GM12875 (cell line): ENCODE results near the gene PEX6.
A peak's percentile ranks its signal among the peaks of the same experiment; 100 is the strongest.

Experiments
- H3K4me3 ChIP-seq: one replicate; pipeline ENCODE4 v1.5.1; 2011; ENCODE audit warnings: low read depth, low read length, control low read depth
- TF ChIP-seq, protein P1 (sequence below): IDR thresholded peaks from 2 replicates; pipeline ENCODE4 v1.5.1; 2011; ENCODE audit warnings: low read depth, mild to moderate bottlenecking, control low read depth, inconsistent platforms, low read length, moderate library complexity, borderline replicate concordance; ENCODE audit not compliant: insufficient read depth

Gene PEX6, protein sequence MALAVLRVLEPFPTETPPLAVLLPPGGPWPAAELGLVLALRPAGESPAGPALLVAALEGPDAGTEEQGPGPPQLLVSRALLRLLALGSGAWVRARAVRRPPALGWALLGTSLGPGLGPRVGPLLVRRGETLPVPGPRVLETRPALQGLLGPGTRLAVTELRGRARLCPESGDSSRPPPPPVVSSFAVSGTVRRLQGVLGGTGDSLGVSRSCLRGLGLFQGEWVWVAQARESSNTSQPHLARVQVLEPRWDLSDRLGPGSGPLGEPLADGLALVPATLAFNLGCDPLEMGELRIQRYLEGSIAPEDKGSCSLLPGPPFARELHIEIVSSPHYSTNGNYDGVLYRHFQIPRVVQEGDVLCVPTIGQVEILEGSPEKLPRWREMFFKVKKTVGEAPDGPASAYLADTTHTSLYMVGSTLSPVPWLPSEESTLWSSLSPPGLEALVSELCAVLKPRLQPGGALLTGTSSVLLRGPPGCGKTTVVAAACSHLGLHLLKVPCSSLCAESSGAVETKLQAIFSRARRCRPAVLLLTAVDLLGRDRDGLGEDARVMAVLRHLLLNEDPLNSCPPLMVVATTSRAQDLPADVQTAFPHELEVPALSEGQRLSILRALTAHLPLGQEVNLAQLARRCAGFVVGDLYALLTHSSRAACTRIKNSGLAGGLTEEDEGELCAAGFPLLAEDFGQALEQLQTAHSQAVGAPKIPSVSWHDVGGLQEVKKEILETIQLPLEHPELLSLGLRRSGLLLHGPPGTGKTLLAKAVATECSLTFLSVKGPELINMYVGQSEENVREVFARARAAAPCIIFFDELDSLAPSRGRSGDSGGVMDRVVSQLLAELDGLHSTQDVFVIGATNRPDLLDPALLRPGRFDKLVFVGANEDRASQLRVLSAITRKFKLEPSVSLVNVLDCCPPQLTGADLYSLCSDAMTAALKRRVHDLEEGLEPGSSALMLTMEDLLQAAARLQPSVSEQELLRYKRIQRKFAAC

GRCh38 chr6:42978839-42979522 is at the start of gene PEX6:
TSS of gene PEX6 (minus strand) at chr6:42979181. CDS start at chr6:42979150, 31 bp downstream.
- peak within 1 kb of the TSS; percentile 75 for H3K4me3 ChIP-seq
- TF ChIP-seq, protein P1, sequence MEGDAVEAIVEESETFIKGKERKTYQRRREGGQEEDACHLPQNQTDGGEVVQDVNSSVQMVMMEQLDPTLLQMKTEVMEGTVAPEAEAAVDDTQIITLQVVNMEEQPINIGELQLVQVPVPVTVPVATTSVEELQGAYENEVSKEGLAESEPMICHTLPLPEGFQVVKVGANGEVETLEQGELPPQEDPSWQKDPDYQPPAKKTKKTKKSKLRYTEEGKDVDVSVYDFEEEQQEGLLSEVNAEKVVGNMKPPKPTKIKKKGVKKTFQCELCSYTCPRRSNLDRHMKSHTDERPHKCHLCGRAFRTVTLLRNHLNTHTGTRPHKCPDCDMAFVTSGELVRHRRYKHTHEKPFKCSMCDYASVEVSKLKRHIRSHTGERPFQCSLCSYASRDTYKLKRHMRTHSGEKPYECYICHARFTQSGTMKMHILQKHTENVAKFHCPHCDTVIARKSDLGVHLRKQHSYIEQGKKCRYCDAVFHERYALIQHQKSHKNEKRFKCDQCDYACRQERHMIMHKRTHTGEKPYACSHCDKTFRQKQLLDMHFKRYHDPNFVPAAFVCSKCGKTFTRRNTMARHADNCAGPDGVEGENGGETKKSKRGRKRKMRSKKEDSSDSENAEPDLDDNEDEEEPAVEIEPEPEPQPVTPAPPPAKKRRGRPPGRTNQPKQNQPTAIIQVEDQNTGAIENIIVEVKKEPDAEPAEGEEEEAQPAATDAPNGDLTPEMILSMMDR = no peak

GRCh38 chr6:43026365-43026764 is 47.4 kb upstream of the PEX6 start:
- H3K4me3 ChIP-seq = no peak overlapping the region

DNA sequence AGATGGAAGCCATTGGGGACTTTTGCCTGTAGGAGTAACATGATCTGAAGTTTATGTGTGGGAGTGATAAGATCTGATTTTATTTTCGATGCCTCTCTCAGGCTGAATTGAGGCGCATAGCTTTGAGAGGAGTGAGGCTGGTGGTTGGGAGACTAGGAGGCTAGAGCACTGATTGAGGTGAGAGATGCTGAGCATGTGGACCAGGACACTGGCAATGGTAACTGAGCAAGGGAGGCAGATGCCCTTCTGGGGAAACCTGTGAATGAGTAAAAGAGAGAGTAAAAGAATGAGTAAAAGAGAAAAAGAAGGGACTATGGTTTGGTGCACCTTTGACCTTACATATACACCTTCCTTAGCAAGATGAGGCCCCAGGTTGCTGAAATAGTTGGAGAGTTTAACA is 45.5 kb upstream of the PEX6 start:
- TF ChIP-seq, protein P1 = no peak
- H3K4me3 ChIP-seq = no peak overlapping the region

More at GRCh38 chr6:43026365-43026764, 47.4 kb upstream of the PEX6 start:
- TF ChIP-seq, protein P1 = no peak

DNA sequence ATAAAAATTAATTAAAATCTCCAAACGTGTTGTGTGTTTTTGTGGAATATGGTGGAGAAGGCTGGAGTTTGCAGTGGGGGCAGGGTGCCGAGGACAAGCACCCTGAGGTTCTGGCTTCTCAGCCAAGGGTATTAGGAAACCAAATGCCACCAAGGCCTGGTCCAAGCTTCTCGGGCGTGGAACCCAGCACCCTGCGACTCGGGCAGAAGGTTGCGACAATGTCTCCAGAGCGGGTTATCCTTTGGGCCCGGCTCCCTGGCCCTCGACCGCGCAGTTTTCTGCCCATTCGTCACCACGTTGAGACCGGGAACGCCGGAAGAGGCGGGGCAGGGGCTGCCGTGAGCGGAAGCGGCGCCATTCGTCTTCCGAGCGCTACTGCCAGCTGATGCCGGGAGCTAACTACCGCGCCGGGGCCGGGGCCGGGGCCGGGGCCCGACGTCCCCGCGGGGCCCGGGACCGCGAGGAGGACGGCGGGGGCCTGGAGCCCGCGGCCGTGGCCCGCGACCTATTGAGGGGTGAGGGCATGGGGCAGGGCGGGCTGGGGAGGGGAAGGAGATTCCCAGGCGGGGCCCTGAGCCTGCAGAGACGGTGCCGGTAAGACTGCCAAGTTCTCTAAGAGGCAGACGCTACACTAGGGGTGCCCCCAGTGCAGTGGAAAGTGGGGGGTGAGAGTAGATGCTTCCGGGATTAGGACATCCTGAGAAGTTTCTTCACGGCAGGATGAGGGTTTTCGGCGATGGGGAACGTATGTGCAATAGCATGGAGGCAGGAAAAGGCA is 42.5 kb upstream of the PEX6 start, which contains the start of gene RRP36:
TSS of gene RRP36 (plus strand) at position 354 of the 778 bp plus-strand sequence. CDS start at position 386, 32 bp downstream.
- peak within 1 kb of the TSS; percentile 59 for H3K4me3 ChIP-seq
- TF ChIP-seq, protein P1 = no peak

DNA sequence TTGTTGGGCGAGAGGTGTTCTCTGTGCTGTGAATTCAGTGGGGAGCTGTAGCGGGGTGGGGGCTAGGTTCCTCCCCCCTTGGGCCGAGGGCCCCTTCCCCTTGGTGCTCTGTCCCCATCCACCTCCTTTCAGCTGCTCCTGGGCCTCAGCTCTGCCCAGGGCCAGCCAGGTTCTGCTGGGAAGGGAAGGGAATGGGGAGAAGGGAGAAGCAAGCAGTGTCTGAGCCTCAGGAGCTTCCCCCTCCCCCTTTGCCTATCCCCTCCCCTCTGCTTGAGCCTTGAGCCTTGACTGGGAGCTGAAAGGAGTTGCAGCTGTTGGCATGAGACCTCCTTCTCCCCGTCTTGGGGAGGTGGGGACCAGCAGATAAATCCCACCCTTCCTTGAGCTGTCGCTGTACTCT is 41.9 kb upstream of the PEX6 start:
- TF ChIP-seq, protein P1 = no peak
- H3K4me3 ChIP-seq = no peak overlapping the region
